ENCODE results near the gene ASXL3. TPM values are rescaled to one million over a fixed set of nuclear protein-coding genes. Genes with fewer than 3 reads are reported as not detected.

ASXL3 gene
- total RNA-seq, 2 donors from 2014 or later: 0.71 to 1.1 TPM

GRCh38 chr18:33641141-33641540, 63.1 kb downstream of the ASXL3 start:
- Histone ChIP-seq H3K9me3 (ENCODE audit: control insufficient read depth, low read length) (no peaks in the 10 kb centered on the region), H3K4me1 (ENCODE audit: control insufficient read depth, insufficient read depth, low read length) (no peaks in the 10 kb centered on the region), H3K9ac (ENCODE audit: extremely low read depth, low read length, poor library complexity, severe bottlenecking) (no peak overlapping the region), H3K36me3 (ENCODE audit: control insufficient read depth, insufficient read depth, low read length) (no peaks in the 10 kb centered on the region), H3K4me3 (ENCODE audit: low read length) (no peak overlapping the region), H3K27me3 (ENCODE audit: control insufficient read depth, insufficient read depth, low read length, poor library complexity, severe bottlenecking) (no peaks in the 10 kb centered on the region), H3K27ac (ENCODE audit: low read depth, low read length) (peak overlapping the region; percentile 91)
- no peak overlapping the region for H3K4me3 Mint-ChIP-seq
- DNase-seq: no peak
- H3K4me1 Mint-ChIP-seq: no peaks in the 10 kb centered on the region
- H3K27me3 Mint-ChIP-seq (ENCODE audit: insufficient read depth): no peaks in the 10 kb centered on the region
- H3K36me3 Mint-ChIP-seq (ENCODE audit: low read depth): no peaks in the 10 kb centered on the region
- 80 to 84% methylated on average over 1 to 3 of the region's 3 CpGs for WGBS, 2 experiments (ENCODE audit: insufficient coverage in 1 of 2, insufficient read length in 1 of 2)
- H3K9me3 Mint-ChIP-seq: no peaks in the 10 kb centered on the region
- TF ChIP-seq CTCF (conservative IDR thresholded peaks at IDR 0.05): no peak
- no peak overlapping the region for H3K27ac Mint-ChIP-seq

GRCh38 chr18:33644494-33644893, 66.5 kb downstream of the ASXL3 start:
- no peaks in the 10 kb centered on the region for H3K4me1 ChIP-seq (ENCODE audit: control insufficient read depth, insufficient read depth, low read length)
- Mint-ChIP-seq H3K4me1 (no peaks in the 10 kb centered on the region), H3K4me3 (no peak overlapping the region), H3K9me3 (no peaks in the 10 kb centered on the region), H3K27me3 (ENCODE audit: insufficient read depth) (no peaks in the 10 kb centered on the region), H3K36me3 (ENCODE audit: low read depth) (no peaks in the 10 kb centered on the region), H3K27ac (no peak overlapping the region)
- H3K36me3 ChIP-seq (ENCODE audit: control insufficient read depth, insufficient read depth, low read length): no peaks in the 10 kb centered on the region
- no peak for TF ChIP-seq CTCF (conservative IDR thresholded peaks at IDR 0.05)
- no peak for DNase-seq
- H3K27ac ChIP-seq (ENCODE audit: low read depth, low read length): peak overlapping the region; percentile 41
- no peak overlapping the region for H3K9ac ChIP-seq (ENCODE audit: extremely low read depth, low read length, poor library complexity, severe bottlenecking)
- H3K4me3 ChIP-seq (ENCODE audit: low read length): no peak overlapping the region
- H3K9me3 ChIP-seq (ENCODE audit: control insufficient read depth, low read length): no peaks in the 10 kb centered on the region
- 52 to 85% methylated on average over 2 of the region's 2 CpGs for WGBS, 2 experiments (ENCODE audit: insufficient coverage in 1 of 2, insufficient read length in 1 of 2)
- no peaks in the 10 kb centered on the region for H3K27me3 ChIP-seq (ENCODE audit: control insufficient read depth, insufficient read depth, low read length, poor library complexity, severe bottlenecking)

- WGBS, 2 experiments (ENCODE audit: insufficient coverage in 1 of 2, insufficient read length in 1 of 2): 94% methylated on average over 1 of the region's 1 CpG; no CpG with 5 or more reads in 1 of the 2 experiments
- no peaks in the 10 kb centered on the region for H3K4me1 ChIP-seq (ENCODE audit: control insufficient read depth, insufficient read depth, low read length)
- H3K9me3 ChIP-seq (ENCODE audit: control insufficient read depth, low read length): no peaks in the 10 kb centered on the region
- H3K4me3 ChIP-seq (ENCODE audit: low read length): no peak overlapping the region
- no peaks in the 10 kb centered on the region for H3K27me3 ChIP-seq (ENCODE audit: control insufficient read depth, insufficient read depth, low read length, poor library complexity, severe bottlenecking)
- Mint-ChIP-seq H3K9me3 (no peaks in the 10 kb centered on the region), H3K4me3 (no peak overlapping the region), H3K4me1 (no peaks in the 10 kb centered on the region), H3K27ac (no peak overlapping the region), H3K27me3 (ENCODE audit: insufficient read depth) (no peaks in the 10 kb centered on the region), H3K36me3 (ENCODE audit: low read depth) (no peaks in the 10 kb centered on the region)
- H3K27ac ChIP-seq (ENCODE audit: low read depth, low read length): no peak overlapping the region
- H3K9ac ChIP-seq (ENCODE audit: extremely low read depth, low read length, poor library complexity, severe bottlenecking): no peak overlapping the region
- no peak for DNase-seq
- no peak for TF ChIP-seq CTCF (conservative IDR thresholded peaks at IDR 0.05)
- H3K36me3 ChIP-seq (ENCODE audit: control insufficient read depth, insufficient read depth, low read length): no peaks in the 10 kb centered on the region
Observed at GRCh38 chr18:33647365-33647764, 69.3 kb downstream of the ASXL3 start.
